Measurements from ENCODE around the gene RAB11FIP4. TPM values are rescaled to one million over a fixed set of nuclear protein-coding genes. Genes with fewer than 3 reads are reported as not detected.
A peak's percentile ranks its signal among the peaks of the same experiment; 100 is the strongest.

The RAB11FIP4 gene
- total and polyA plus RNA-seq, 2 donors from 2014 or later: 10.0 to 32.5 TPM

- no peaks in the 10 kb centered on the region for H3K4me1 ChIP-seq (ENCODE audit: control insufficient read depth in 2 of 3, insufficient read depth in 2 of 3, low read depth in 1 of 3, low read length in 3 of 3)
- H3K9me3 ChIP-seq (ENCODE audit: control insufficient read depth in 2 of 3, insufficient read depth in 1 of 3, low read length in 3 of 3): no peaks in the 10 kb centered on the region
- FAIRE-seq: no peak
- H3K36me3 ChIP-seq (ENCODE audit: control insufficient read depth in 2 of 3, insufficient read depth in 3 of 3, low read length in 3 of 3): peaks cover 0 to 13% (median 10%) of the 10 kb centered on the region in 3 donors
- intact Hi-C loops (cut with DNase I): no loop called here
- H3K27ac ChIP-seq (ENCODE audit: low read depth in 2 of 2, low read length in 2 of 2): no peak overlapping the region
- no peak overlapping the region for H3K4me3 ChIP-seq (ENCODE audit: low read length in 3 of 3)
- no peaks in the 10 kb centered on the region for H3K27me3 ChIP-seq (ENCODE audit: control insufficient read depth, insufficient read depth, low read length)
- no peak overlapping the region for H3K9ac ChIP-seq (ENCODE audit: low read length in 3 of 3)
- TF ChIP-seq, protein P1, sequence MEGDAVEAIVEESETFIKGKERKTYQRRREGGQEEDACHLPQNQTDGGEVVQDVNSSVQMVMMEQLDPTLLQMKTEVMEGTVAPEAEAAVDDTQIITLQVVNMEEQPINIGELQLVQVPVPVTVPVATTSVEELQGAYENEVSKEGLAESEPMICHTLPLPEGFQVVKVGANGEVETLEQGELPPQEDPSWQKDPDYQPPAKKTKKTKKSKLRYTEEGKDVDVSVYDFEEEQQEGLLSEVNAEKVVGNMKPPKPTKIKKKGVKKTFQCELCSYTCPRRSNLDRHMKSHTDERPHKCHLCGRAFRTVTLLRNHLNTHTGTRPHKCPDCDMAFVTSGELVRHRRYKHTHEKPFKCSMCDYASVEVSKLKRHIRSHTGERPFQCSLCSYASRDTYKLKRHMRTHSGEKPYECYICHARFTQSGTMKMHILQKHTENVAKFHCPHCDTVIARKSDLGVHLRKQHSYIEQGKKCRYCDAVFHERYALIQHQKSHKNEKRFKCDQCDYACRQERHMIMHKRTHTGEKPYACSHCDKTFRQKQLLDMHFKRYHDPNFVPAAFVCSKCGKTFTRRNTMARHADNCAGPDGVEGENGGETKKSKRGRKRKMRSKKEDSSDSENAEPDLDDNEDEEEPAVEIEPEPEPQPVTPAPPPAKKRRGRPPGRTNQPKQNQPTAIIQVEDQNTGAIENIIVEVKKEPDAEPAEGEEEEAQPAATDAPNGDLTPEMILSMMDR (IDR thresholded peaks at IDR 0.05; ENCODE audit: borderline replicate concordance, extremely low read depth, insufficient read depth): peak; percentile 94
- peak; percentile 83 to 93 (median 86) for DNase-seq
These were observed 133.7 kb downstream of the RAB11FIP4 start for GRCh38 chr17:31524926-31525800.

GRCh38 chr17:31525801-31526549, 134.5 kb downstream of the RAB11FIP4 start:
- no peaks in the 10 kb centered on the region for H3K9me3 ChIP-seq (ENCODE audit: control insufficient read depth in 2 of 3, insufficient read depth in 1 of 3, low read length in 3 of 3)
- no peak overlapping the region for H3K9ac ChIP-seq (ENCODE audit: low read length in 3 of 3)
- intact Hi-C loops (cut with DNase I): no loop called here
- no peak overlapping the region for H3K27ac ChIP-seq (ENCODE audit: low read depth in 2 of 2, low read length in 2 of 2)
- DNase-seq (peak in 1 of 5 donors; percentile 67), FAIRE-seq (no peak)
- no peaks in the 10 kb centered on the region for H3K4me1 ChIP-seq (ENCODE audit: control insufficient read depth in 2 of 3, insufficient read depth in 2 of 3, low read depth in 1 of 3, low read length in 3 of 3)
- H3K4me3 ChIP-seq (ENCODE audit: low read length in 3 of 3): no peak overlapping the region
- H3K27me3 ChIP-seq (ENCODE audit: control insufficient read depth, insufficient read depth, low read length): no peaks in the 10 kb centered on the region
- TF ChIP-seq, protein P1 (IDR thresholded peaks at IDR 0.05; ENCODE audit: borderline replicate concordance, extremely low read depth, insufficient read depth): peak; percentile 8
- H3K36me3 ChIP-seq (ENCODE audit: control insufficient read depth in 2 of 3, insufficient read depth in 3 of 3, low read length in 3 of 3): peaks cover 0 to 19% (median 8%) of the 10 kb centered on the region in 3 donors

- Histone ChIP-seq H3K27ac (ENCODE audit: low read depth in 2 of 2, low read length in 2 of 2) (no peak overlapping the region), H3K36me3 (ENCODE audit: control insufficient read depth in 2 of 3, insufficient read depth in 3 of 3, low read length in 3 of 3) (peaks cover 0 to 28% (median 14%) of the 10 kb centered on the region in 3 donors), H3K4me1 (ENCODE audit: control insufficient read depth in 2 of 3, insufficient read depth in 2 of 3, low read depth in 1 of 3, low read length in 3 of 3) (no peaks in the 10 kb centered on the region), H3K9ac (ENCODE audit: low read length in 3 of 3) (no peak overlapping the region), H3K4me3 (ENCODE audit: low read length in 3 of 3) (no peak overlapping the region), H3K27me3 (ENCODE audit: control insufficient read depth, insufficient read depth, low read length) (no peaks in the 10 kb centered on the region), H3K9me3 (ENCODE audit: control insufficient read depth in 2 of 3, insufficient read depth in 1 of 3, low read length in 3 of 3) (no peaks in the 10 kb centered on the region)
- FAIRE-seq: no peak
- TF ChIP-seq, protein P1 (IDR thresholded peaks at IDR 0.05; ENCODE audit: borderline replicate concordance, extremely low read depth, insufficient read depth): no peak
- DNase-seq: no peak
- intact Hi-C loops (cut with DNase I): no loop called here
These were observed 136.1 kb downstream of the RAB11FIP4 start for GRCh38 chr17:31527606-31528005.

All from kidney (tissue), 14 donors.